Ishikawa (cell line): ENCODE results near the gene SYT3.

Source experiments
- CEBPB ChIP-seq: IDR thresholded peaks from 2 replicates; pipeline ENCODE4 v1.6.1; 2012
- CREB1 ChIP-seq: IDR thresholded peaks from 2 replicates; pipeline ENCODE4 v1.6.1; 2012; ENCODE audit warnings: low read depth
- EGR1 ChIP-seq: IDR thresholded peaks from 2 replicates; pipeline ENCODE4 v1.6.1; 2012
- EP300 ChIP-seq: IDR thresholded peaks from 2 replicates; pipeline ENCODE4 v1.6.1; 2012; ENCODE audit warnings: borderline replicate concordance
- FOXM1 ChIP-seq: IDR thresholded peaks from 2 replicates; pipeline ENCODE4 v1.6.1; 2012; ENCODE audit warnings: low read depth, borderline replicate concordance
- MAX ChIP-seq: IDR thresholded peaks from 2 replicates; pipeline ENCODE4 v1.6.1; 2012
- NFIC ChIP-seq: IDR thresholded peaks from 2 replicates; pipeline ENCODE4 v1.6.1; 2012
- RAD21 ChIP-seq: IDR thresholded peaks from 2 replicates; pipeline ENCODE4 v1.6.1; 2012; ENCODE audit warnings: low read depth
- REST ChIP-seq: IDR thresholded peaks from 2 replicates; pipeline ENCODE4 v1.6.1; 2012; ENCODE audit warnings: low read depth, mild to moderate bottlenecking
- TAF1 ChIP-seq: IDR thresholded peaks from 2 replicates; pipeline ENCODE4 v1.6.1; 2012; ENCODE audit warnings: low read depth, mild to moderate bottlenecking
- TCF12 ChIP-seq: IDR thresholded peaks from 2 replicates; pipeline ENCODE4 v1.6.1; 2012; ENCODE audit warnings: low read depth
- TEAD4 ChIP-seq: IDR thresholded peaks from 2 replicates; pipeline ENCODE4 v1.6.1; 2012
- USF1 ChIP-seq: IDR thresholded peaks from 2 replicates; pipeline ENCODE4 v1.6.1; 2012
- YY1 ChIP-seq: IDR thresholded peaks from 2 replicates; pipeline ENCODE4 v1.6.1; 2012; ENCODE audit warnings: low read depth
- ZBTB7A ChIP-seq: IDR thresholded peaks from 2 replicates; pipeline ENCODE4 v1.6.1; 2012; ENCODE audit warnings: low read depth

The SYT3 gene

GRCh38 chr19:50663482-50663790 is 23.8 kb upstream of the SYT3 start:
- no peak for TF ChIP-seq EP300
- TF ChIP-seq TCF12, result no peak
- no peak for TF ChIP-seq USF1
- no peak for TF ChIP-seq TAF1
- no peak for TF ChIP-seq REST
- no peak for TF ChIP-seq TEAD4
- no peak for TF ChIP-seq MAX
- no peak for TF ChIP-seq YY1
- no peak for TF ChIP-seq RAD21
- TF ChIP-seq EGR1, result no peak
- no peak for TF ChIP-seq FOXM1
- no peak for TF ChIP-seq ZBTB7A
- TF ChIP-seq CEBPB, result no peak
- TF ChIP-seq NFIC, result no peak
- no peak for TF ChIP-seq CREB1

- TF ChIP-seq TEAD4, result no peak
- TF ChIP-seq CEBPB, result no peak
- TF ChIP-seq REST, result no peak
- TF ChIP-seq EP300, result no peak
- TF ChIP-seq ZBTB7A, result no peak
- TF ChIP-seq TAF1, result no peak
- TF ChIP-seq EGR1, result no peak
- no peak for TF ChIP-seq NFIC
- no peak for TF ChIP-seq USF1
- TF ChIP-seq TCF12, result no peak
- no peak for TF ChIP-seq RAD21
- no peak for TF ChIP-seq YY1
- TF ChIP-seq FOXM1, result no peak
- no peak for TF ChIP-seq MAX
- no peak for TF ChIP-seq CREB1
Observed at GRCh38 chr19:50662651-50663481, 23.2 kb upstream of the SYT3 start.

- TF ChIP-seq FOXM1, result no peak
- TF ChIP-seq ZBTB7A, result no peak
- TF ChIP-seq REST, result no peak
- TF ChIP-seq TAF1, result no peak
- TF ChIP-seq MAX, result no peak
- TF ChIP-seq CREB1, result no peak
- TF ChIP-seq TEAD4, result no peak
- no peak for TF ChIP-seq NFIC
- TF ChIP-seq USF1, result no peak
- no peak for TF ChIP-seq TCF12
- no peak for TF ChIP-seq CEBPB
- TF ChIP-seq EGR1, result no peak
- TF ChIP-seq YY1, result no peak
Observed at GRCh38 chr19:50661766-50662650, 22.3 kb upstream of the SYT3 start.
